GM12878 (cell line): ENCODE measurements around the gene WBP11.

Source experiments
- EZH2 ChIP-seq: IDR thresholded peaks from 2 replicates; pipeline ENCODE4 v1.6.1; 2012; ENCODE audit warnings: low read depth, mild to moderate bottlenecking, control low read depth, inconsistent platforms, low read length, borderline replicate concordance; ENCODE audit not compliant: control insufficient read depth
- HDGF ChIP-seq: fragments of 450-650 bp; IDR thresholded peaks from 2 replicates; pipeline ENCODE4 v1.6.1; 2016; ENCODE audit warnings: antibody characterized with exemption
- MTA2 ChIP-seq: fragments of 450-650 bp; IDR thresholded peaks from 2 replicates; pipeline ENCODE4 v1.6.1; 2016; ENCODE audit warnings: low read depth, mild to moderate bottlenecking, moderate library complexity
- RCOR1 ChIP-seq: conservative IDR thresholded peaks from 2 replicates; pipeline ENCODE4 v1.6.1; 2012; ENCODE audit warnings: low read depth, low read length, improper control_type of control experiment
- RELA ChIP-seq: fragments of 450-650 bp; IDR thresholded peaks from 2 replicates; pipeline ENCODE4 v1.8.0; 2014; ENCODE audit warnings: borderline replicate concordance; ENCODE audit not compliant: partially characterized antibody
- RFX5 ChIP-seq: IDR thresholded peaks from 2 replicates; pipeline ENCODE4 v1.6.1; 2011; ENCODE audit warnings: low read depth, low read length, improper control_type of control experiment
- SIN3A ChIP-seq: IDR thresholded peaks from 2 replicates; pipeline ENCODE4 v1.6.1; 2012; ENCODE audit warnings: low read depth, low read length, improper control_type of control experiment
- SPI1 ChIP-seq: IDR thresholded peaks from 2 replicates; pipeline ENCODE4 v1.6.1; 2011; ENCODE audit warnings: low read depth, mild to moderate bottlenecking, low read length, moderate library complexity, borderline replicate concordance; ENCODE audit not compliant: insufficient read depth
- SREBF1 ChIP-seq: IDR thresholded peaks from 2 replicates; pipeline ENCODE4 v1.6.1; 2012; ENCODE audit warnings: mild to moderate bottlenecking, low read length
- TF ChIP-seq, protein P1 (sequence below), 3 experiments: IDR thresholded peaks in 2 of 3; conservative IDR thresholded peaks in 1 of 3; 2 replicates each; pipeline ENCODE4 v1.5.1; 2011; ENCODE audit warnings: low read depth in 3 of 3, low read length in 3 of 3, mild to moderate bottlenecking in 3 of 3, control low read depth in 2 of 3, moderate library complexity in 2 of 3, inconsistent platforms in 1 of 3, mixed read lengths in 1 of 3; ENCODE audit not compliant: control insufficient read depth in 2 of 3, insufficient read depth in 1 of 3; ENCODE audit errors: extremely low read depth in 1 of 3
- TF ChIP-seq, protein P2 (sequence below): IDR thresholded peaks from 2 replicates; pipeline ENCODE4 v1.6.1; 2012; ENCODE audit warnings: mild to moderate bottlenecking, low read depth, low read length

DNA sequence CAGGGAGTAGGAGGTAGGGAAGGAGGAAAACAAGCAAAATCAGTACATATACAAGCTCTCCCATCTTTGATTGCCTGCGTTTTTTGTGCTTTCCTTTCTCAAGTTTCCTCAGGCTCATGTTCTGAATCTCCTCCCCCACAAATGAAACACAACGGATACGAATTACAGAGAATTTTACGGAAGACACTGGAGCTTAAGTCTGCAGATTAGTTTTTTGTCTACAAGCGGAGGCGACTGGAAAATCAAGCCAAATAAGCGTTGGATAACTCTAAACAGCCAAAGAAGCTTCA is 612 bp downstream of the WBP11 start:
- TF ChIP-seq MTA2 (no peak), HDGF (no peak), RCOR1 (no peak), EZH2 (no peak), SIN3A (no peak), RFX5 (no peak), SPI1 (no peak), RELA (no peak), SREBF1 (no peak)
- TF ChIP-seq, protein P1, sequence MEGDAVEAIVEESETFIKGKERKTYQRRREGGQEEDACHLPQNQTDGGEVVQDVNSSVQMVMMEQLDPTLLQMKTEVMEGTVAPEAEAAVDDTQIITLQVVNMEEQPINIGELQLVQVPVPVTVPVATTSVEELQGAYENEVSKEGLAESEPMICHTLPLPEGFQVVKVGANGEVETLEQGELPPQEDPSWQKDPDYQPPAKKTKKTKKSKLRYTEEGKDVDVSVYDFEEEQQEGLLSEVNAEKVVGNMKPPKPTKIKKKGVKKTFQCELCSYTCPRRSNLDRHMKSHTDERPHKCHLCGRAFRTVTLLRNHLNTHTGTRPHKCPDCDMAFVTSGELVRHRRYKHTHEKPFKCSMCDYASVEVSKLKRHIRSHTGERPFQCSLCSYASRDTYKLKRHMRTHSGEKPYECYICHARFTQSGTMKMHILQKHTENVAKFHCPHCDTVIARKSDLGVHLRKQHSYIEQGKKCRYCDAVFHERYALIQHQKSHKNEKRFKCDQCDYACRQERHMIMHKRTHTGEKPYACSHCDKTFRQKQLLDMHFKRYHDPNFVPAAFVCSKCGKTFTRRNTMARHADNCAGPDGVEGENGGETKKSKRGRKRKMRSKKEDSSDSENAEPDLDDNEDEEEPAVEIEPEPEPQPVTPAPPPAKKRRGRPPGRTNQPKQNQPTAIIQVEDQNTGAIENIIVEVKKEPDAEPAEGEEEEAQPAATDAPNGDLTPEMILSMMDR (IDR thresholded peaks at IDR 0.05 in 2 of 3, conservative IDR thresholded peaks at IDR 0.05 in 1 of 3; ENCODE audit: control insufficient read depth in 2 of 3, extremely low read depth in 1 of 3, insufficient read depth in 1 of 3, low read depth in 3 of 3, low read length in 3 of 3), result no peak
- TF ChIP-seq, protein P2, sequence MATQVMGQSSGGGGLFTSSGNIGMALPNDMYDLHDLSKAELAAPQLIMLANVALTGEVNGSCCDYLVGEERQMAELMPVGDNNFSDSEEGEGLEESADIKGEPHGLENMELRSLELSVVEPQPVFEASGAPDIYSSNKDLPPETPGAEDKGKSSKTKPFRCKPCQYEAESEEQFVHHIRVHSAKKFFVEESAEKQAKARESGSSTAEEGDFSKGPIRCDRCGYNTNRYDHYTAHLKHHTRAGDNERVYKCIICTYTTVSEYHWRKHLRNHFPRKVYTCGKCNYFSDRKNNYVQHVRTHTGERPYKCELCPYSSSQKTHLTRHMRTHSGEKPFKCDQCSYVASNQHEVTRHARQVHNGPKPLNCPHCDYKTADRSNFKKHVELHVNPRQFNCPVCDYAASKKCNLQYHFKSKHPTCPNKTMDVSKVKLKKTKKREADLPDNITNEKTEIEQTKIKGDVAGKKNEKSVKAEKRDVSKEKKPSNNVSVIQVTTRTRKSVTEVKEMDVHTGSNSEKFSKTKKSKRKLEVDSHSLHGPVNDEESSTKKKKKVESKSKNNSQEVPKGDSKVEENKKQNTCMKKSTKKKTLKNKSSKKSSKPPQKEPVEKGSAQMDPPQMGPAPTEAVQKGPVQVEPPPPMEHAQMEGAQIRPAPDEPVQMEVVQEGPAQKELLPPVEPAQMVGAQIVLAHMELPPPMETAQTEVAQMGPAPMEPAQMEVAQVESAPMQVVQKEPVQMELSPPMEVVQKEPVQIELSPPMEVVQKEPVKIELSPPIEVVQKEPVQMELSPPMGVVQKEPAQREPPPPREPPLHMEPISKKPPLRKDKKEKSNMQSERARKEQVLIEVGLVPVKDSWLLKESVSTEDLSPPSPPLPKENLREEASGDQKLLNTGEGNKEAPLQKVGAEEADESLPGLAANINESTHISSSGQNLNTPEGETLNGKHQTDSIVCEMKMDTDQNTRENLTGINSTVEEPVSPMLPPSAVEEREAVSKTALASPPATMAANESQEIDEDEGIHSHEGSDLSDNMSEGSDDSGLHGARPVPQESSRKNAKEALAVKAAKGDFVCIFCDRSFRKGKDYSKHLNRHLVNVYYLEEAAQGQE, result no peak
